ENCODE data around the gene CARS2. TPM values are rescaled to one million over a fixed set of nuclear protein-coding genes. Genes with fewer than 3 reads are reported as not detected.

CARS2 gene
- total RNA-seq, 2 experiments from 2014 or later, result 45.0 to 47.3 TPM

DNA sequence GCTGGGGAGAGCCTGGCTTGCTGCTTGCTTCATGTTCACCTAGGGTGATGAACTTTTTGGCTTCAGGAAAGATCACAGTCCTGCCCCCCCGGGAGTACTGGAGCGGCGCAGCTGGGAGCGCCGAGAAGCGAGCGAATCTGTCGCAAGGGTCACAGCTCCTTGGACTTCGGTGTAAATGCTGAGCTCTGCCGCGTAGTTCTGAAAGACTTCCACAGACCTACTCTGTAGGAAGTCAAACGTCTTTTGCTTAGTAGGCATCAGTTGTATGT is 10.3 kb upstream of the CARS2 start:
- H2AFZ ChIP-seq (ENCODE audit: low read length), result no peak overlapping the region
- peak; percentile 29 for DNase-seq (ENCODE audit: low spot score)
- peaks cover 17% of the 10 kb centered on the region for H4K20me1 ChIP-seq (ENCODE audit: insufficient read depth, low read length)

GRCh38 chr13:110715395-110716246 is 9.7 kb upstream of the CARS2 start:
- peak; percentile 93 for DNase-seq (ENCODE audit: low spot score)
- intact Hi-C loops (cut with micrococcal nuclease; ENCODE audit: unreplicated experiment), result loop anchor here (2.0 to 10.0 kb wide), 6 partner anchors 39 to 1551 kb away; partner anchors contain the start of genes ANKRD10 and NAXD
- Histone ChIP-seq H3K79me2 (ENCODE audit: insufficient read depth, low read depth, low read length) (peaks cover 55% of the 10 kb centered on the region), H4K20me1 (ENCODE audit: insufficient read depth, low read length) (peaks cover 17% of the 10 kb centered on the region), H3K4me1 (ENCODE audit: insufficient read depth, low read length, poor library complexity, severe bottlenecking) (peaks cover 21% of the 10 kb centered on the region), H3K4me2 (ENCODE audit: low read length) (peak overlapping the region; percentile 96), H3K36me3 (ENCODE audit: insufficient read depth, low read length) (peaks cover 14% of the 10 kb centered on the region), H3K9me3 (ENCODE audit: low read length) (no peaks in the 10 kb centered on the region), H3K27ac (ENCODE audit: low read depth, low read length, poor library complexity, severe bottlenecking) (peak overlapping the region; percentile 99), H3K4me3 (ENCODE audit: low read depth, low read length, poor library complexity, severe bottlenecking) (peak overlapping the region; percentile 97), H2AFZ (ENCODE audit: low read length) (no peak overlapping the region), H3K9me2 (ENCODE audit: insufficient read depth, low read length) (no peaks in the 10 kb centered on the region)
- ChIA-PET CTCF (ENCODE audit: unreplicated experiment) (no interaction called here), POLR2A (interaction anchor here (1.0 to 1.1 kb wide), 2 partner anchors 39 to 70 kb away, joined by 3 to 4 read pairs; no protein-coding TSS in a partner anchor)
- TF ChIP-seq, protein P1, sequence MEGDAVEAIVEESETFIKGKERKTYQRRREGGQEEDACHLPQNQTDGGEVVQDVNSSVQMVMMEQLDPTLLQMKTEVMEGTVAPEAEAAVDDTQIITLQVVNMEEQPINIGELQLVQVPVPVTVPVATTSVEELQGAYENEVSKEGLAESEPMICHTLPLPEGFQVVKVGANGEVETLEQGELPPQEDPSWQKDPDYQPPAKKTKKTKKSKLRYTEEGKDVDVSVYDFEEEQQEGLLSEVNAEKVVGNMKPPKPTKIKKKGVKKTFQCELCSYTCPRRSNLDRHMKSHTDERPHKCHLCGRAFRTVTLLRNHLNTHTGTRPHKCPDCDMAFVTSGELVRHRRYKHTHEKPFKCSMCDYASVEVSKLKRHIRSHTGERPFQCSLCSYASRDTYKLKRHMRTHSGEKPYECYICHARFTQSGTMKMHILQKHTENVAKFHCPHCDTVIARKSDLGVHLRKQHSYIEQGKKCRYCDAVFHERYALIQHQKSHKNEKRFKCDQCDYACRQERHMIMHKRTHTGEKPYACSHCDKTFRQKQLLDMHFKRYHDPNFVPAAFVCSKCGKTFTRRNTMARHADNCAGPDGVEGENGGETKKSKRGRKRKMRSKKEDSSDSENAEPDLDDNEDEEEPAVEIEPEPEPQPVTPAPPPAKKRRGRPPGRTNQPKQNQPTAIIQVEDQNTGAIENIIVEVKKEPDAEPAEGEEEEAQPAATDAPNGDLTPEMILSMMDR (conservative IDR thresholded peaks at IDR 0.05; ENCODE audit: low read length), result 0 out of 2 replicates have a peak, but pooled peaks have one; percentile 15
- no peak for TF ChIP-seq EZH2phosphoT487 (IDR thresholded peaks at IDR 0.05; ENCODE audit: borderline replicate concordance, low read depth, low read length)
- BruUV-seq (replicated peaks), result no TSS peak

More for the DNA sequence above, 10.3 kb upstream of the CARS2 start:
- no peak for TF ChIP-seq EZH2phosphoT487 (IDR thresholded peaks at IDR 0.05; ENCODE audit: borderline replicate concordance, low read depth, low read length)
- TF ChIP-seq, protein P1 (conservative IDR thresholded peaks at IDR 0.05; ENCODE audit: low read length), result no peak
- ChIA-PET CTCF (ENCODE audit: unreplicated experiment) (no interaction called here), POLR2A (interaction anchor here (1.1 kb wide), 1 partner anchor 40 kb away, joined by 4 read pairs; no protein-coding TSS in a partner anchor)
- Histone ChIP-seq H3K4me1 (ENCODE audit: insufficient read depth, low read length, poor library complexity, severe bottlenecking) (peaks cover 18% of the 10 kb centered on the region), H3K36me3 (ENCODE audit: insufficient read depth, low read length) (peaks cover 19% of the 10 kb centered on the region), H3K4me2 (ENCODE audit: low read length) (peak overlapping the region; percentile 96), H3K4me3 (ENCODE audit: low read depth, low read length, poor library complexity, severe bottlenecking) (peak overlapping the region; percentile 91), H3K27ac (ENCODE audit: low read depth, low read length, poor library complexity, severe bottlenecking) (peak overlapping the region; percentile 45), H3K79me2 (ENCODE audit: insufficient read depth, low read depth, low read length) (peaks cover 60% of the 10 kb centered on the region), H3K9me2 (ENCODE audit: insufficient read depth, low read length) (no peaks in the 10 kb centered on the region), H3K9me3 (ENCODE audit: low read length) (no peaks in the 10 kb centered on the region)
- intact Hi-C loops (cut with micrococcal nuclease; ENCODE audit: unreplicated experiment), result loop anchor here (10.0 kb wide), 3 partner anchors 101 to 1551 kb away; partner anchors contain the start of gene NAXD
- BruUV-seq (replicated peaks), result no TSS peak

Measured in OCI-LY7 (cell line).